ENCODE results near the gene SLC1A2.

DNA sequence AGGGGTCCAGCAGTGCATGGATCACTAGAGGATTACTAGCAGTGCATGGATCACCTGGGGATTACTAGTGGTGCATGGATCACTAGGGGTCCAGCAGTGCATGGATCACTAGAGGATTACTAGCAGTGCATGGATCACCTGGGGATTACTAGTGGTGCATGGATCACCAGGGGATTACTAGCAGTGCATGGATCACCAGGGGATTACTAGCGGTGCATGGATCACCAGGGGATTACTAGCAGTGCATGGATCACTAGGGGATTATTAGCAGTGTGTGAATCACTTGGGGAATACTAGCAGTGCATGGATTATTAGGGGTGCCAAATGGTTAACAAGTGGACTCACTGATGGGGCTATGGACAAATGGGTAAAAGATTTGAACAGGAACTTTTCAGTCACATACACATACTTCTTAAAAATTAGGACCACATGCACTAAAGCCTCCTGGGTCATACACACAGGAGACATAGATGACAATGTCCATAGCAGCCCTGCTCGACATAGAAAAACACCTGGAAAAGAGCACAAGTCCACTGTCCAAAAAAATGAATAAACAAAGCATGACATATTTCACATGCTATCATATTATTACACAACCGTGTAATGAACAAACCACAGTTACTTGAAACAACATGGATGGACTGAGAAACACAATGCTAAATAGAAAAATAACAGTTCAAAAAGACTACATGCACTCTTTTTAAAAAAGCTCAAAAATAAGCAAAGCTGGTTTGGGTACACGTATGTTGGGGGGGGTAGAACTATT is 170.6 kb downstream of the SLC1A2 start:
- TF ChIP-seq, protein P1, sequence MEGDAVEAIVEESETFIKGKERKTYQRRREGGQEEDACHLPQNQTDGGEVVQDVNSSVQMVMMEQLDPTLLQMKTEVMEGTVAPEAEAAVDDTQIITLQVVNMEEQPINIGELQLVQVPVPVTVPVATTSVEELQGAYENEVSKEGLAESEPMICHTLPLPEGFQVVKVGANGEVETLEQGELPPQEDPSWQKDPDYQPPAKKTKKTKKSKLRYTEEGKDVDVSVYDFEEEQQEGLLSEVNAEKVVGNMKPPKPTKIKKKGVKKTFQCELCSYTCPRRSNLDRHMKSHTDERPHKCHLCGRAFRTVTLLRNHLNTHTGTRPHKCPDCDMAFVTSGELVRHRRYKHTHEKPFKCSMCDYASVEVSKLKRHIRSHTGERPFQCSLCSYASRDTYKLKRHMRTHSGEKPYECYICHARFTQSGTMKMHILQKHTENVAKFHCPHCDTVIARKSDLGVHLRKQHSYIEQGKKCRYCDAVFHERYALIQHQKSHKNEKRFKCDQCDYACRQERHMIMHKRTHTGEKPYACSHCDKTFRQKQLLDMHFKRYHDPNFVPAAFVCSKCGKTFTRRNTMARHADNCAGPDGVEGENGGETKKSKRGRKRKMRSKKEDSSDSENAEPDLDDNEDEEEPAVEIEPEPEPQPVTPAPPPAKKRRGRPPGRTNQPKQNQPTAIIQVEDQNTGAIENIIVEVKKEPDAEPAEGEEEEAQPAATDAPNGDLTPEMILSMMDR (IDR thresholded peaks at IDR 0.05; ENCODE audit: insufficient read depth, low read length, poor library complexity, severe bottlenecking), result no peak
- no peak for TF ChIP-seq EZH2phosphoT487 (conservative IDR thresholded peaks at IDR 0.05; ENCODE audit: low read length)
